ENCODE results near the gene PEX14.

DNA sequence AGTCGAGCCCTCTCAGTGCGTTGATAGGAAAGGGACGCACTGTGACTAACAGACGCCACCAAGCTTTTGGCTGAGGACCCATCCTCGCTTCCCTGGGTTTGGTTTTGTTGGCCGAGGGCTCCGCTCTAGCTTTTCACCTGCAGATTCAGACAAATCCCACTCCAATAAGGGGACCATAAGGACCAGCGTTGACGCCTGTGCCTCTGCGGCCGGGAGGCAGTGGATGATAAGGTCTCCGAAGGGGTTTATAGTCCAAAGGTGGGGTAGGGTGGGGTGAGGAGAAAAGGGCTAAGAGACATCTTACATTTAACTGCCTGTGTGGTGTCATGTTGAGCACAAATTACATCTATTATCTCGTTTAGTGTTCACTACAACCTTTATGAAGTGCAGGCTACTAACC, 760 bp downstream of the PEX14 start:
- TF ChIP-seq JUN (IDR thresholded peaks at IDR 0.05; ENCODE audit: borderline replicate concordance, insufficient read depth, insufficient read length, low read depth) (no peak), POLR2AphosphoS5 (IDR thresholded peaks at IDR 0.05; ENCODE audit: insufficient read depth, low read depth, low read length) (no peak), POLR2A (IDR thresholded peaks at IDR 0.05; ENCODE audit: low read depth, low read length) (no peak), EZH2 (IDR thresholded peaks at IDR 0.05; ENCODE audit: borderline replicate concordance, low read depth, low read length, severe bottlenecking) (no peak)
- TF ChIP-seq, protein P1, sequence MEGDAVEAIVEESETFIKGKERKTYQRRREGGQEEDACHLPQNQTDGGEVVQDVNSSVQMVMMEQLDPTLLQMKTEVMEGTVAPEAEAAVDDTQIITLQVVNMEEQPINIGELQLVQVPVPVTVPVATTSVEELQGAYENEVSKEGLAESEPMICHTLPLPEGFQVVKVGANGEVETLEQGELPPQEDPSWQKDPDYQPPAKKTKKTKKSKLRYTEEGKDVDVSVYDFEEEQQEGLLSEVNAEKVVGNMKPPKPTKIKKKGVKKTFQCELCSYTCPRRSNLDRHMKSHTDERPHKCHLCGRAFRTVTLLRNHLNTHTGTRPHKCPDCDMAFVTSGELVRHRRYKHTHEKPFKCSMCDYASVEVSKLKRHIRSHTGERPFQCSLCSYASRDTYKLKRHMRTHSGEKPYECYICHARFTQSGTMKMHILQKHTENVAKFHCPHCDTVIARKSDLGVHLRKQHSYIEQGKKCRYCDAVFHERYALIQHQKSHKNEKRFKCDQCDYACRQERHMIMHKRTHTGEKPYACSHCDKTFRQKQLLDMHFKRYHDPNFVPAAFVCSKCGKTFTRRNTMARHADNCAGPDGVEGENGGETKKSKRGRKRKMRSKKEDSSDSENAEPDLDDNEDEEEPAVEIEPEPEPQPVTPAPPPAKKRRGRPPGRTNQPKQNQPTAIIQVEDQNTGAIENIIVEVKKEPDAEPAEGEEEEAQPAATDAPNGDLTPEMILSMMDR (IDR thresholded peaks at IDR 0.05; ENCODE audit: extremely low read depth in 1 of 2, insufficient read depth in 1 of 2, low read depth in 1 of 2, low read length in 2 of 2), result no peak

All from endothelial cell of umbilical vein (primary cell).